NCI-H82 treated with DMSO at 0.1 percent for 48 hours (cell line): ENCODE results near the gene RANBP2.

Experiments used
- DNase-seq: peaks from one replicate; lab custom pipeline; 2025; ENCODE audit not compliant: unreplicated experiment; lab: John Stamatoyannopoulos, UW

Gene RANBP2

DNA sequence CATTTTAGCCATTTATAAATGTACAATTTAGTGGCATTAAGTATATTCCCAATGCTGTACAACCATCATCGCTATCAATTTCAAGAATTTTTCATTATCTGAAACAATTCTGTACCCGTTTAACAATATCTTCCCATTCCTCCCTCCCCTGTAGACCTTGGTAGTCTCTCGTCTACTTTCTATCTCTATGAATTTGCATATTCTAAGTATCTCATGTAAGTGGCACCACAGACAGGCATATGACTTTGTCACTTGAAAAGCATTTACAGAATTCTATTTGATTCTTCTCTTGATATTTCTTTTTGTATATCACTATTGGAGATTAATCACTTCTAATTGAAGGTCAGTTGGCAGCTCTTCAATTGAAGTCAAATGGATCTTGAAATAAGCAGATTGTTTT is 115.3 kb downstream of the RANBP2 start:
- no peak for DNase-seq

DNA sequence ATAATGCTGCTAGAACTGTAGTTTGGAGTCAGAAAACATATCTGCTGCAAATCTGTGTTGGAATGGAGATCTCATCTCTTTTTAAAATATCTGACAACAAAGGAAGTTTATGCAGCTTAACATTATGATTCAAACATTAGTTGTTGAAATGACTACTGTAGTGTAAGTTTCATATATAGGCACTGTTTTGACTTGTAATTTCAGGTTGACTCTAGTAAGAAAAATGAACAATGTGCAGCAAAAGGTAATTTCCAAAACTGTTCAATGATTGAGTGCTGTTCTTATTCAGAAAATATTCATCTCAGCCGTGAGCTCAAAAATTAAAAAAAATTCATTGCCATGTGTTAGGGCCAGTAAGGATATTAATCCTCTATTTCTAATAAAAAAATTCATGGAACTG is 115.8 kb downstream of the RANBP2 start:
- no peak for DNase-seq
